SK-N-SH (cell line): Measurements from ENCODE around the gene BNC2.

Experiments
- CHD2 ChIP-seq: fragments of 150-350 bp; IDR thresholded peaks from 2 replicates; pipeline ENCODE4 v1.6.1; 2018; ENCODE audit warnings: low read length; ENCODE audit not compliant: partially characterized antibody
- CTCF ChIP-seq: fragments of 200-600 bp; sonication (generic); IDR thresholded peaks from 2 replicates; pipeline ENCODE4 v1.6.1; 2017; ENCODE audit warnings: antibody characterized with exemption, mild to moderate bottlenecking, moderate library complexity
- EZH2phosphoT487 ChIP-seq: fragments of 200-600 bp; sonication (generic); IDR thresholded peaks from 2 replicates; pipeline ENCODE4 v1.6.1; 2017; ENCODE audit warnings: low read depth, mixed run types, mild to moderate bottlenecking, antibody characterized with exemption, moderate library complexity, borderline replicate concordance
- FOSL2 ChIP-seq: IDR thresholded peaks from 2 replicates; pipeline ENCODE4 v1.4.0; 2012; ENCODE audit warnings: low read depth, mild to moderate bottlenecking, moderate library complexity, borderline replicate concordance
- SIN3A ChIP-seq: IDR thresholded peaks from 2 replicates; pipeline ENCODE4 v1.6.1; 2012; ENCODE audit warnings: low read depth, mild to moderate bottlenecking, low read length, moderate library complexity, borderline replicate concordance
- SMC3 ChIP-seq: IDR thresholded peaks from 2 replicates; pipeline ENCODE4 v1.6.1; 2012; ENCODE audit warnings: low read depth, low read length, improper control_type of control experiment
- USF2 ChIP-seq: fragments of 150-350 bp; IDR thresholded peaks from 2 replicates; pipeline ENCODE4 v1.6.1; 2017; ENCODE audit warnings: antibody characterized with exemption, low read length, low read depth, borderline replicate concordance
- TF ChIP-seq, protein P1 (sequence below): IDR thresholded peaks from 2 replicates; pipeline ENCODE4; 2012

GRCh38 chr9:16625811-16626210 is 244.7 kb downstream of the BNC2 start:
- TF ChIP-seq CTCF = no peak
- TF ChIP-seq, protein P1, sequence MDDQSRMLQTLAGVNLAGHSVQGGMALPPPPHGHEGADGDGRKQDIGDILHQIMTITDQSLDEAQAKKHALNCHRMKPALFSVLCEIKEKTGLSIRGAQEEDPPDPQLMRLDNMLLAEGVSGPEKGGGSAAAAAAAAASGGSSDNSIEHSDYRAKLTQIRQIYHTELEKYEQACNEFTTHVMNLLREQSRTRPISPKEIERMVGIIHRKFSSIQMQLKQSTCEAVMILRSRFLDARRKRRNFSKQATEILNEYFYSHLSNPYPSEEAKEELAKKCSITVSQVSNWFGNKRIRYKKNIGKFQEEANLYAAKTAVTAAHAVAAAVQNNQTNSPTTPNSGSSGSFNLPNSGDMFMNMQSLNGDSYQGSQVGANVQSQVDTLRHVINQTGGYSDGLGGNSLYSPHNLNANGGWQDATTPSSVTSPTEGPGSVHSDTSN = no peak; the same call in 1 of the 2 replicates
- TF ChIP-seq USF2 = no peak
- TF ChIP-seq SIN3A = no peak
- TF ChIP-seq SMC3 = no peak
- TF ChIP-seq FOSL2 = no peak
- no peak for TF ChIP-seq CHD2
- no peak for TF ChIP-seq EZH2phosphoT487
